Dedifferentiated amniotic fluid mesenchymal stem cell (primary cell): ENCODE data around the gene PPHLN1.
A peak's percentile ranks its signal among the peaks of the same experiment; 100 is the strongest.

Experiments
- DNase-seq: peaks from one replicate; pipeline ENCODE4 v3.0.0-alpha.2; 2016; ENCODE audit errors: extremely low spot score

Gene PPHLN1, protein sequence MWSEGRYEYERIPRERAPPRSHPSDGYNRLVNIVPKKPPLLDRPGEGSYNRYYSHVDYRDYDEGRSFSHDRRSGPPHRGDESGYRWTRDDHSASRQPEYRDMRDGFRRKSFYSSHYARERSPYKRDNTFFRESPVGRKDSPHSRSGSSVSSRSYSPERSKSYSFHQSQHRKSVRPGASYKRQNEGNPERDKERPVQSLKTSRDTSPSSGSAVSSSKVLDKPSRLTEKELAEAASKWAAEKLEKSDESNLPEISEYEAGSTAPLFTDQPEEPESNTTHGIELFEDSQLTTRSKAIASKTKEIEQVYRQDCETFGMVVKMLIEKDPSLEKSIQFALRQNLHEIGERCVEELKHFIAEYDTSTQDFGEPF

GRCh38 chr12:42325653-42326474 is at the start of gene PPHLN1, which contains the start of gene ZCRB1:
PPHLN1 (plus strand) TSS chr12:42326167; CDS start chr12:42335903, 9,736 bp downstream.
ZCRB1 (minus strand) TSS chr12:42326094; CDS start chr12:42324102, 1,992 bp downstream.
- peak; percentile 70 for DNase-seq

- DNase-seq: no peak
Measured at GRCh38 chr12:42277396-42278127, 48.4 kb upstream of the PPHLN1 start.

DNA sequence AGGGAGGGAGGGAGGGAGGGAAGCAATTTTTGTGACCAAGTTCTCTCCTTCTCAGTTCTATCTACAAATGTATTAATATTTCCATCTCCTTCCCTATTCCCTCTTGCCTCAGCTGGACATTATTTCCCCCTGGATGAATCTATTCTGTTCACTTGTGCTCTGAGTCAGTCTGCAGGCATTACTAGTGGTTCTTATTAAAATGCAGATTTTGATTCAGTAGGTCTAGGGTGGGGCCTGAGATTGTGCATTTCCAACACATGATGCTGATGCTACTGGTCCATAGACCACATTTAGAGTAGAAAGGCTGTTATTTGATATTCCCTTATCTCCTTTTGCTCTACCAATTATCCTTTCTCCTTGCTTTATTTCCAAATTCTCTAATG is 47.8 kb upstream of the PPHLN1 start:
- no peak for DNase-seq

- DNase-seq: no peak
Measured at GRCh38 chr12:42281278-42281677, 44.7 kb upstream of the PPHLN1 start.

- DNase-seq: no peak
Measured at GRCh38 chr12:42281844-42282243, 44.1 kb upstream of the PPHLN1 start.

GRCh38 chr12:42282294-42282693 is 43.7 kb upstream of the PPHLN1 start:
- no peak for DNase-seq

GRCh38 chr12:42283739-42284138 is 42.2 kb upstream of the PPHLN1 start:
- DNase-seq: no peak

- DNase-seq: no peak
Measured at GRCh38 chr12:42284157-42284556, 41.8 kb upstream of the PPHLN1 start.

- DNase-seq: peak; percentile 17
Measured at GRCh38 chr12:42284876-42285275, 41.1 kb upstream of the PPHLN1 start.

DNA sequence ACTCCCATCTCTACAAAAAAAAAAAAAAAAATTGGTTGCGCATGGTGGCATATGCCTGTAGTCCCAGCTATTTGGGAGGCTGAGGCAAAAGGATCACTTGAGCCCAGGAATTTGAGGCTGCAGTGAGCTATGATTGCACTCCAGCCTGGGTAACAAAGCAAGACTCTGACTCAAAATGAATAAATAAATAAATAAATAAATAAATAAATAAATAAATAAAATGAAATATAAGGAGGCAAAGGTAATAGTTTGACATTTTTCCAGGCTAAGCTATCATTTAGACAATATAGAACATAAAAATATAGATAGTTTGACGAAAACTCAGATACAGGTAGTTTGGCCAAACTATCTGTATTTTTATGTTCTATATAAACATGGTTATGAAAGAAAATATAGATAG is 40.5 kb upstream of the PPHLN1 start:
- no peak for DNase-seq

DNA sequence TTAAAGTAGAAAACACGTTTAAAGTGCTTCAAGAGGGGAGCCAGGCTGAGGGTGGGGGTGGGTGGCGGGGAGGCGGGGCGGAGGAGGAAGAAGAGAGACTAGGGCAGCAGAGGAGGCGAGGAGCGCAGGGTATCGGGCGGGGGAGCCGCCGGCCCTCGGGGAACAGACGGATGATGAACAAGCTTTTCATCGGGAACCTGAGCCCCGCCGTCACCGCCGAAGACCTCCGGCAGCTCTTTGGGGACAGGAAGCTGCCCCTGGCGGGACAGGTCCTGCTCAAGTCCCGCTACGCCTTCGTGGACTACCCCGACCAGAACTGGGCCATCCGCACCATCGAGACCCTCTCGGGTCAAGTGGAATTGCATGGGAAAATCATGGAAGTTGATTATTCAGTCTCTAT is 39.2 kb upstream of the PPHLN1 start:
- no peak for DNase-seq

GRCh38 chr12:42288544-42288943 is 37.4 kb upstream of the PPHLN1 start:
- DNase-seq: no peak

- DNase-seq: no peak
Measured at GRCh38 chr12:42291680-42292079, 34.3 kb upstream of the PPHLN1 start.

DNA sequence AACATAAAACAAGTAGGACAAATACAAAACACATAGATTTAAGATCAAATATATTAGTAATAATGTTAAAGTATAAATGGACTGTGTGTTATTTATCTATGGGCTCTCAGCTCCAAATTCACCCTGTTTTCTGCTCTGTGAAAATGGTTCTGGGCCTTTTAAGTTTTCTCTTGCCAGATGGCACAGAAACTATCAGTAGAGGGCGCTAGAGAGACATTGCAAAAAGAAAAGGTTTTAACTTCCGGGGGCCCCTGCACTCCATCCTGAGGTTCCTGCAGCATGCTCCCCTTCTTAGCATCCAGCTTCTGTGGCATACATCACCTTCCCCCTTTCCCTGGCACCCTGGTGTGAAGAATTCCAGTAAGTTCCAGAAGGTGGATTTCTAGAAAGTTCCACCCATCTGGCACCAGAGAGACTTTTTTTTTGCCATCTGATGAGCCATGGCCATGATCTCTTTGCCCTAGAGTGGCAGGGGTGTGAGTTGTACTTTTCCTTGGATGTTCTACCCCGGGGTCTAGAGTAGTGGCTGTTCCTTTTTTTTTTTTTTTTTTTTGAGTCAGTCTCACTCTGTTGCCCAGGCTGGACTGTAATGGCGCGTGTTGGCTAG is 29.4 kb upstream of the PPHLN1 start:
- DNase-seq: no peak

- DNase-seq: no peak
Measured at GRCh38 chr12:42298887-42299286, 27.1 kb upstream of the PPHLN1 start.

GRCh38 chr12:42299392-42300308 is 26.3 kb upstream of the PPHLN1 start:
- no peak for DNase-seq

DNA sequence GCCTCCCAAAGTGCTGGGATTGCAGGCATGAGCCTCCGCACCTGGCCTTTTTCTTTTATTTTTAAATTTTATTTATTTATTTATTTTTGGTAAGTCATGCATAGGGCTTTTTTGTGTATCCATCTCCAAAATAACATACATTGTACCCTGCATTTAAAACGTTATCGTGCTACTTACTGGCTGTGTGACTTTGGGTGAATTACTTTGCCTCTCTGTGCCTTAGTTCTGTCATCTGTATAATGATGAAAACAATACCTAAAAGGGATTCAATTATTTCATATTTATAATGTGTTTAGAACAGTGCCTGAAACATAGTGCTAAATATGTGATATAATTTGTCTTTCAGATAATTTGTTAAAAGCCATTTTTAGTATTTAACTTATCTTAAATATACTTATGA is 19.7 kb upstream of the PPHLN1 start:
- DNase-seq: no peak

- DNase-seq: no peak
Measured at GRCh38 chr12:42308390-42308789, 17.6 kb upstream of the PPHLN1 start.

GRCh38 chr12:42309996-42310395 is 16.0 kb upstream of the PPHLN1 start:
- DNase-seq: no peak

- DNase-seq: no peak
Measured at GRCh38 chr12:42315108-42315507, 10.9 kb upstream of the PPHLN1 start.

DNA sequence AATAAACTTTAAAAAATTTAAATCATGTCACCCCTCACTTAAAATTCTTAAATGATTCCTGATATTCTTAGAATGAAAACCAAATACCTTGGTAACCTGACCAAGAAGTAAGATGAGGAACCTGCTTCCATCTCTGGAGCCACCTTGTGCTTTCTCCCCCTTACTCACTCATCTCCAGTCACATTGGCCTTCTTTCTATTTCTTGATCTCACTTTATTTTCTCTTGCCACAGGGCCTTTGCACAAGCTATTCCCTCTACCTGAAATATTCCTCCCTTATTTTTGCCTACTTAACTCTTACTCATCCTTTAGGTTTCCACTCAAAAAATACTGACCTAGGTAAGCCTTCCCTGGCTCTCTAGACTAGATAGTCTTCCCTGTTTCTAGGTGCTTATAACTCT is 5.2 kb upstream of the PPHLN1 start:
- DNase-seq: no peak
